ENCODE measurements around the gene SCT. TPM values are rescaled to one million over a fixed set of nuclear protein-coding genes. Genes with fewer than 3 reads are reported as not detected.
A peak's percentile ranks its signal among the peaks of the same experiment; 100 is the strongest.

Gene SCT
- 1.2 to 1.7 TPM (median 1.3 TPM) in 3 replicates for total RNA-seq

- peaks cover 4% of the 10 kb centered on the region for H3K4me1 Mint-ChIP-seq
- no peaks in the 10 kb centered on the region for H3K9me3 Mint-ChIP-seq
- H3K27me3 Mint-ChIP-seq (ENCODE audit: low read depth), result peaks cover 22% of the 10 kb centered on the region
- H3K4me3 Mint-ChIP-seq, result peak within 1 kb of the TSS; percentile 38
- H3K27ac Mint-ChIP-seq, result no peak within 1 kb of the TSS
- peak in 1 of 2 experiments; percentile 16 for DNase-seq (ENCODE audit: low spot score in 2 of 2, unreplicated experiment in 2 of 2)
- TF ChIP-seq CTCF (IDR thresholded peaks at IDR 0.05; ENCODE audit: unreplicated experiment), result no peak
- H3K36me3 Mint-ChIP-seq, result peaks cover 9% of the 10 kb centered on the region
Observed at GRCh38 chr11:626475-627307, at the start of gene SCT. Gene SCT (minus strand): TSS chr11:627181. CDS start chr11:627143, 38 bp downstream.

DNA sequence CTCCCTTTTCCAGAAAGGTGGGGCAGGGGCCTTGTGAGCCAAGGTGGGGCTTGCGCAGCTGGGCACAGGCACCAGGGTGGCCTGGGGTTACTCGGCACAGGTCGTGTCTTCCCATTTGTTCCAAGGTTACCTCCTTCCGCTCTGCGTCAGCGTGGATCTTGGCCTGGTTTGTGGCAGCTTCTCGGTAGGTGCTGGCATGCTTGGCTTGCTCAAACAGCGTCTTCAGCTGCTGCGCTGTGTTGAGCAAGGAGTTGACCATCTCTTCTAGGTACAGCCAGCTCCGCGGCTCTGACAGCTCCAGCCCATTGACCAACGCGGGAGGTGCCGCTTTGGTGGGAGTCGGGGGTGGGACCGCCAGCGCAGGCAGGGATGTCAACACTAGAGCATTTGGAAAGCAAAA lies 47.4 kb upstream of the SCT start:
- H3K4me3 Mint-ChIP-seq, result no peak overlapping the region
- H3K9me3 Mint-ChIP-seq, result no peaks in the 10 kb centered on the region
- H3K27me3 Mint-ChIP-seq (ENCODE audit: low read depth), result no peaks in the 10 kb centered on the region
- peaks cover 31% of the 10 kb centered on the region for H3K36me3 Mint-ChIP-seq
- no peak for DNase-seq (ENCODE audit: low spot score in 2 of 2, unreplicated experiment in 2 of 2)
- no peaks in the 10 kb centered on the region for H3K4me1 Mint-ChIP-seq
- H3K27ac Mint-ChIP-seq, result no peak overlapping the region
- no peak for TF ChIP-seq CTCF (IDR thresholded peaks at IDR 0.05; ENCODE audit: unreplicated experiment)

GRCh38 chr11:673866-674265 lies 46.9 kb upstream of the SCT start:
- H3K36me3 Mint-ChIP-seq, result peaks cover 31% of the 10 kb centered on the region
- no peaks in the 10 kb centered on the region for H3K9me3 Mint-ChIP-seq
- no peak for DNase-seq (ENCODE audit: low spot score in 2 of 2, unreplicated experiment in 2 of 2)
- no peak for TF ChIP-seq CTCF (IDR thresholded peaks at IDR 0.05; ENCODE audit: unreplicated experiment)
- H3K4me3 Mint-ChIP-seq, result no peak overlapping the region
- H3K4me1 Mint-ChIP-seq, result no peaks in the 10 kb centered on the region
- no peak overlapping the region for H3K27ac Mint-ChIP-seq
- H3K27me3 Mint-ChIP-seq (ENCODE audit: low read depth), result no peaks in the 10 kb centered on the region

DNA sequence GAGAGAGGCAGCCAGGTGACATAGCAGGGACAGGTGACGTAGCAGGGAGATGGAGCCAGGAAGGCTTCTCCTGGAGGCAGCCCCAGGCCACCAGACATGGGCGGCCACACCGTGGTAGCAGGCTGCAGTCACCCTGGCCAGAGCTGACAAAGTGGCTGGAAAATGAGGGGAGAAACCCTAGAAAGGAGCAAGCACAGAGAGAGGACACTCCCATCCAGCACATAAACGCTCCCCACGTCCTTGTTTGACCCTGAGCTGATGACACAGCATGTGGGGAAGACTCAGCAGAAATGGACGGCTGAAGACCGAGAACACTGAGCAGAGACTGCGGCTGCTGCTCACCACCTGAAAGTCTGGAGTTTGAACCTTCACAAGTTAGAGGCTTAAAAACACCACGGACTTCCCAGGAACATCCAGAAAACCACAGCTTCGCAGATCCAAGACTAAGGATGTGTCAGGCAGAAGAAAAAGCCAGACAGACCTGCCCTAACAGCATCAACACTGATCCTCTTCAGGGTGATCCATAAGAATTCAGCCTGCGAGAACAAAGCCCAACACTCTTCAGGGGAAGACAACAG lies 38.8 kb upstream of the SCT start:
- no peaks in the 10 kb centered on the region for H3K27me3 Mint-ChIP-seq (ENCODE audit: low read depth)
- TF ChIP-seq CTCF (IDR thresholded peaks at IDR 0.05; ENCODE audit: unreplicated experiment), result no peak
- peaks cover 22% of the 10 kb centered on the region for H3K36me3 Mint-ChIP-seq
- peaks cover 2% of the 10 kb centered on the region for H3K4me1 Mint-ChIP-seq
- no peak for DNase-seq (ENCODE audit: low spot score in 2 of 2, unreplicated experiment in 2 of 2)
- no peaks in the 10 kb centered on the region for H3K9me3 Mint-ChIP-seq
- peak overlapping the region; percentile 81 for H3K27ac Mint-ChIP-seq
- H3K4me3 Mint-ChIP-seq, result no peak overlapping the region

GRCh38 chr11:665062-665703 lies 38.2 kb upstream of the SCT start:
- Mint-ChIP-seq H3K36me3 (peaks cover 22% of the 10 kb centered on the region), H3K4me1 (peaks cover 2% of the 10 kb centered on the region), H3K27ac (peak overlapping the region; percentile 81), H3K27me3 (ENCODE audit: low read depth) (no peaks in the 10 kb centered on the region), H3K4me3 (no peak overlapping the region), H3K9me3 (no peaks in the 10 kb centered on the region)
- no peak for TF ChIP-seq CTCF (IDR thresholded peaks at IDR 0.05; ENCODE audit: unreplicated experiment)
- no peak for DNase-seq (ENCODE audit: low spot score in 2 of 2, unreplicated experiment in 2 of 2)
